ENCODE results near the gene VASH2.

The VASH2 gene

DNA sequence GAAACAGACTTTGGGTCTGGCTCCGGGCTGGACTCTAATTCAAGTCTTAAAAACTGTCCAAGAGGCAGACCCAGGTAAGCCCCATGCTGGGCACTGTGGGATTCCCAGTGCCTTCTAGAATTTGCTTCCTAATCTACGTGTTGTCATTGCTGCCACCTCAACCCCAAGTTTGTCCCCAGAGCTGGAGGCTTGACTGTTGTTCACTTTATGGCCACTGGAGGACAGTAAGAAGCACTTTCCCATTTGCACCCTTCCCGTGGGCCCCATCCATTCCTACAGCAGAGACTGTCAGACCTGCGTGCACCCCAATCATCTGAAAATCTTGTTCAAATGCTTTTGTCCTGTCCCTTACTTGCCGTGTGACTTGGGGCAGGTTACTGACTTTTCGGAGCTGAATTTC, 29.4 kb upstream of the VASH2 start:
- no peak for DNase-seq (ENCODE audit: insufficient read length, low spot score)
- no peak for FAIRE-seq

DNA sequence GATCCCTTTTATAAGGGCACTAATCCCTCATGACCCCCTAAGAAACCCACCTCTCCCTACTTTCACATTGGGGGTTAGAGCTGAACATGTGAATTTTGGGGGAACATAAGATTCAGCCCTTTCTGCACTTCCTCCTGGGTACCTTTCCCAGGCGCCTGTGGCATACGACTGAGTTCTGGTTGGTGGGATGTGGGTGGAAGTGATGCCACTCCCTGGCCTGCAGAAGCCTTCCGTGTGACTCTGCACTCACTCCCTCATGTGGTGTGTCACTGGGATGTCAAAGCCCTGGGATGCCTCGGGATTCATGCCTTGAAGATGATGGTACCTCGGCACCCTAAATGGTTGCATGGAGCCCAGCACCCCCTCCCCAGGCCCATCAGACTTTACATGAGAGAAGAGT, 28.3 kb upstream of the VASH2 start:
- FAIRE-seq = no peak
- no peak for DNase-seq (ENCODE audit: insufficient read length, low spot score)
- TF ChIP-seq, protein P1, sequence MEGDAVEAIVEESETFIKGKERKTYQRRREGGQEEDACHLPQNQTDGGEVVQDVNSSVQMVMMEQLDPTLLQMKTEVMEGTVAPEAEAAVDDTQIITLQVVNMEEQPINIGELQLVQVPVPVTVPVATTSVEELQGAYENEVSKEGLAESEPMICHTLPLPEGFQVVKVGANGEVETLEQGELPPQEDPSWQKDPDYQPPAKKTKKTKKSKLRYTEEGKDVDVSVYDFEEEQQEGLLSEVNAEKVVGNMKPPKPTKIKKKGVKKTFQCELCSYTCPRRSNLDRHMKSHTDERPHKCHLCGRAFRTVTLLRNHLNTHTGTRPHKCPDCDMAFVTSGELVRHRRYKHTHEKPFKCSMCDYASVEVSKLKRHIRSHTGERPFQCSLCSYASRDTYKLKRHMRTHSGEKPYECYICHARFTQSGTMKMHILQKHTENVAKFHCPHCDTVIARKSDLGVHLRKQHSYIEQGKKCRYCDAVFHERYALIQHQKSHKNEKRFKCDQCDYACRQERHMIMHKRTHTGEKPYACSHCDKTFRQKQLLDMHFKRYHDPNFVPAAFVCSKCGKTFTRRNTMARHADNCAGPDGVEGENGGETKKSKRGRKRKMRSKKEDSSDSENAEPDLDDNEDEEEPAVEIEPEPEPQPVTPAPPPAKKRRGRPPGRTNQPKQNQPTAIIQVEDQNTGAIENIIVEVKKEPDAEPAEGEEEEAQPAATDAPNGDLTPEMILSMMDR (IDR thresholded peaks at IDR 0.05; ENCODE audit: insufficient read depth, missing control alignments) = no peak

More for the DNA sequence above, 29.4 kb upstream of the VASH2 start:
- TF ChIP-seq, protein P1 (IDR thresholded peaks at IDR 0.05; ENCODE audit: insufficient read depth, missing control alignments) = no peak

DNA sequence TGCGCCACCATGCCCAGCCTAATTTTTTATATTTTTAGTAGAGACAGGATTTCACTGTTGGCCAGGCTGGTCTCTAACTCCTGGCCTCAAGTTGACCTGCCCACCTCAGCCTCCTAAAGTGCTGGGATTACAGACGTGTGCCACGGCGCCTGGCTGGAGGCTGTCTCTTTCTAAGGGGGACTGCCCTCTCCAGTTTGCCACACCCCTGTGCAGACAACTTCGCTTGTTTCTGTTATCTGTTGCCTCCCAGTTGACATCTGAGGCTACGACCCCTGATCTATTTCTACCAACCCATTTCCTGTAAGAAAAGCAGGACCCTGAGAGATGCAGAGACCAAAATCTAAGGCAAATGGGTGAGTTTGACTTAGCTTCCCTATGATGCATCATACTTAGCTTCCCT, 24.0 kb upstream of the VASH2 start:
- FAIRE-seq (no peak), DNase-seq (ENCODE audit: insufficient read length, low spot score) (no peak)
- TF ChIP-seq, protein P1 (IDR thresholded peaks at IDR 0.05; ENCODE audit: insufficient read depth, missing control alignments) = no peak

DNA sequence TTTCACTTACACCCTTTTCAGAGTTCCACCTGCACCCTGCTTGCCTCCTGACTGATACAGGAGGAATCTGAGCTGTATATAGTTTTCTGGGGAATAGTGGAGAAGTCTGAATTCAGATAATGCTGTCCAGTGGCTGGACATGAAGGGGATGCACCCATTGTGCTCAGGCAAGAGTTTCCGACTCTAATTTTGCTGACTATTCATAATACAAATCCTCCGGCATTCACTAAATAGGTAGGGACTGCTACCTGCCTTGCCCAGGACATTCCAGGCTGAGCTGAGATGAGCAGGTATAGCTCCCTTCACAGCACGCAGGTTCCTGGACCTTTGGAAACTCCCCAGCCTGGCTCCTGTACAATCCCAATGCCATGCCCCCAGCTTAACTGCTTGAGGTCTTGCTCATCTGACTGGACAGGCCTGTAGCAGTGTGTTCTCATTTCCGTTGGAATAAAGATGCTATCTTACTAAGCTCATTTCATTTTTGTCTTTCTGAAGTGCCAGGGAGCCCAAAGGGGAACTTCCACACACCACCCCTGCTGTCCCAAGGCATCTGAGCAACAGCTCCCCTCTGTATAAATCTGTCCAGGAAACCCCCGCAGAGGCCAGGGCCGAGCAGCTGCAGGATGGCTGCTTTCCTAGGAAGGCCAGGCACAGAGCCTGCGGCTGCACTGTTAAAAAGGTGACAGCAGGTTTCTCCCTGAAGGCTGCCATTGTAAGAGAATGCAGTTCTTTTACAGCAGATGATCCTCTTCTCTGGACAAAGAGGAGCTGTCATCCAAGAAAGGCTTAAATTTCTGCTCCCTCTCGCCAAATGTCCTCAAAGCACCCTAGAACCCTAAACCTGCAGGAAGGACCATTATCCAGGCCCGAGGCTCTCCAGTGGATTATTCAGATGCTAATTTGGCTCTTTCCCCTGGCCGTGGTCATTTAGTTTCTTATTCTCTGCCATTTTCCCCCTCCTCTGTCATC, 21.7 kb upstream of the VASH2 start:
- TF ChIP-seq, protein P1 (IDR thresholded peaks at IDR 0.05; ENCODE audit: insufficient read depth, missing control alignments) = no peak

DNA sequence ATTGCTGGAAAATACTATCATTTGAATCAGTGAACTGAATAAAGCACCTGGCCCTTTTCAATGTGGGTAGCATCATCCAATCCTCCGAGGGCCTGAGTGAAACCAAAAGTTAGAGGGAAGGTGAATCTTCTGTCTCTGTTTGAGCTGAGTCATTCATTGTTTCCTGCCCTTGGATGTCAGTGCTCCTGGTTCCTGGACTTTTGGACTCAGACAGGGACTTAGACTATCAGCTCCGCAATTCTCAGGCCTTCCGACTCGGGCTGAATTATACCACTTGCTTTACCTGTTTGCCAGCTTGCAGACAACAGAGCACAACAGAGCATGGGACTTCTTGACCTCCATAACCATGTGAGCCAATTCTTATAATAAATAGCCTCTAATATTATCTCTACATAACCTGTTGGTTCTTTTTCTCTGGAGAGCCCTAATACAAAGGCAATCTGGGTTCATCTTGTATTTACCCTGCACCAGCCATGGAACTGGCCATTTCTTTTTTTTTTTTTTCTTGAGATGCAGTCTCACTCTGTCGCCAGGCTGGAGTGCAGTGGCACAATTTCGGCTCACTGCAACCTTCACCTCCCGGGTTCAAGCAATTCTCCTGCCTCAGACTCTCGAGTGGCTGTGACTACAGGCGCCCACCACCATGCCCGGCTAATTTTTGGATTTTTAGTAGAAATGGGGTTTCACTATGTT, 19.2 kb upstream of the VASH2 start:
- DNase-seq (ENCODE audit: insufficient read length, low spot score) (no peak), FAIRE-seq (no peak)
- TF ChIP-seq, protein P1 (IDR thresholded peaks at IDR 0.05; ENCODE audit: insufficient read depth, missing control alignments) = no peak

More for the DNA sequence above, 21.7 kb upstream of the VASH2 start:
- DNase-seq (ENCODE audit: insufficient read length, low spot score) (no peak), FAIRE-seq (no peak)

DNA sequence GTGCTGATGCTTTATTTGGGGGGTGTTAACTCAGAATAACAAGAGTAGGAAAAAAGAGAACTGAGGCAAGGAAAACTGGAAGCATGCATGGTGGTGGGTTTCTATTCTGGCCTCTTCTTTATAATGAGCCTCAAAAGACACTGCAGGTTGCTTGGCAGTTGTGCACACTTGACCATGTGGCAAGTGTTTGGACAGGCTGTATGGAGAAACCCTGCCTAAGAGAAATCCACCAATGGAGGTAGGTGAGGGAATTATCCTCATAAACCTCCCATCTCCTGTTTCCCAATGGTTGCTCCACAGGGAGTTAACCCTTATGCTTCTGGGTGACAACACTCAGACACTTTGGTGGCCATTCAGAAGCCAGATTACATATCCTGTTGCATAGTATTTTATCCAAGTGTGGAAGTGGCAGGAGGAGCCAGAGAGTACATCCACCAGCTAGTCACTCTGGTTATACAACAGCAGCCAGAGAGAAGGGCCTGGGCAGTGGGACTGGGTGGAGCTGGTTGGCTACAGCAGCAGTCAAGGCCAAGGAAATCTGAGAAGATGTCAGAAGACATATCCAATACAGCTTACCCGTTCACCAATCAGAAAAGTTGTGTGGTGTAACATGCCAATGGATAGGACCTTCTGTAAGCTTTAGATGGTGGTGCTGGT, 16.4 kb upstream of the VASH2 start:
- no peak for FAIRE-seq
- DNase-seq (ENCODE audit: insufficient read length, low spot score) = no peak
- TF ChIP-seq, protein P1 (IDR thresholded peaks at IDR 0.05; ENCODE audit: insufficient read depth, missing control alignments) = no peak
